Thyroid gland (tissue), 4 donors: Measurements from ENCODE around the gene CRIM1.

Experiments
- POLR2A ChIP-seq, 2 donors: fragments of 450-650 bp; IDR thresholded peaks; one replicate each; pipeline ENCODE4 v1.6.1; 2017; ENCODE audit warnings: antibody characterized with exemption in 2 of 2, mild to moderate bottlenecking in 2 of 2, moderate library complexity in 1 of 2
- TF ChIP-seq, protein P1 (sequence below), 6 experiments: fragments of 200-600 bp in 3 of 6; fragments of 450-650 bp in 3 of 6; sonication (generic) in 3 of 6; IDR thresholded peaks; one replicate each; pipeline ENCODE4 v1.5.1; 2016 to 2019; ENCODE audit warnings: antibody characterized with exemption in 6 of 6, mild to moderate bottlenecking in 2 of 6, inconsistent platforms in 1 of 6, moderate library complexity in 1 of 6

- TF ChIP-seq, protein P1, sequence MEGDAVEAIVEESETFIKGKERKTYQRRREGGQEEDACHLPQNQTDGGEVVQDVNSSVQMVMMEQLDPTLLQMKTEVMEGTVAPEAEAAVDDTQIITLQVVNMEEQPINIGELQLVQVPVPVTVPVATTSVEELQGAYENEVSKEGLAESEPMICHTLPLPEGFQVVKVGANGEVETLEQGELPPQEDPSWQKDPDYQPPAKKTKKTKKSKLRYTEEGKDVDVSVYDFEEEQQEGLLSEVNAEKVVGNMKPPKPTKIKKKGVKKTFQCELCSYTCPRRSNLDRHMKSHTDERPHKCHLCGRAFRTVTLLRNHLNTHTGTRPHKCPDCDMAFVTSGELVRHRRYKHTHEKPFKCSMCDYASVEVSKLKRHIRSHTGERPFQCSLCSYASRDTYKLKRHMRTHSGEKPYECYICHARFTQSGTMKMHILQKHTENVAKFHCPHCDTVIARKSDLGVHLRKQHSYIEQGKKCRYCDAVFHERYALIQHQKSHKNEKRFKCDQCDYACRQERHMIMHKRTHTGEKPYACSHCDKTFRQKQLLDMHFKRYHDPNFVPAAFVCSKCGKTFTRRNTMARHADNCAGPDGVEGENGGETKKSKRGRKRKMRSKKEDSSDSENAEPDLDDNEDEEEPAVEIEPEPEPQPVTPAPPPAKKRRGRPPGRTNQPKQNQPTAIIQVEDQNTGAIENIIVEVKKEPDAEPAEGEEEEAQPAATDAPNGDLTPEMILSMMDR (IDR thresholded peaks at IDR 0.05), result no peak
- no peak for TF ChIP-seq POLR2A (IDR thresholded peaks at IDR 0.05)
Measured at GRCh38 chr2:36339607-36340218, 15.9 kb upstream of the CRIM1 start.
